ENCODE data around the gene CS. TPM values are rescaled to one million over a fixed set of nuclear protein-coding genes. Genes with fewer than 3 reads are reported as not detected.

Gene CS
- polyA plus RNA-seq, 1 experiment: 167 TPM

GRCh38 chr12:56257071-56257470, 43.1 kb downstream of the CS start:
- CTCF ChIA-PET: interaction anchor here (0.7 to 4.0 kb wide), 8 partner anchors 8 to 137 kb away, joined by 3 to 23 read pairs (median 4); partner anchors contain the start of genes COQ10A, RNF41 and SMARCC2
- DNase-seq (ENCODE audit: low read depth, low spot score): no peak
- no peak for TF ChIP-seq CTCF (IDR thresholded peaks at IDR 0.05; ENCODE audit: low read depth, low read length)
- POLR2A ChIA-PET: interaction anchor here (0.5 to 0.8 kb wide), 3 partner anchors 9 to 94 kb away, joined by 3 to 7 read pairs (median 3); partner anchors contain the start of gene COQ10A
- no peaks in the 10 kb centered on the region; the same call in 1 of the 2 replicates for H3K9me3 ChIP-seq (ENCODE audit: control insufficient read depth, insufficient read depth, low read length)
- peak overlapping the region; percentile 31 for H3K27ac ChIP-seq (ENCODE audit: low read depth, low read length)
- H3K4me3 ChIP-seq (ENCODE audit: low read depth, low read length): peak overlapping the region; percentile 77
- H3K27me3 ChIP-seq (ENCODE audit: control insufficient read depth, insufficient read depth, low read length): no peaks in the 10 kb centered on the region

GRCh38 chr12:56256326-56256960, 43.7 kb downstream of the CS start:
- CTCF ChIA-PET: interaction anchor here (0.7 to 4.0 kb wide), 6 partner anchors 9 to 137 kb away, joined by 3 to 23 read pairs (median 4); partner anchors contain the start of genes COQ10A and SMARCC2
- no peaks in the 10 kb centered on the region; the same call in 1 of the 2 replicates for H3K9me3 ChIP-seq (ENCODE audit: control insufficient read depth, insufficient read depth, low read length)
- no peak for DNase-seq (ENCODE audit: low read depth, low spot score)
- no peaks in the 10 kb centered on the region for H3K27me3 ChIP-seq (ENCODE audit: control insufficient read depth, insufficient read depth, low read length)
- peak overlapping the region; percentile 77 for H3K4me3 ChIP-seq (ENCODE audit: low read depth, low read length)
- H3K27ac ChIP-seq (ENCODE audit: low read depth, low read length): peak overlapping the region; percentile 31
- POLR2A ChIA-PET: interaction anchor here (0.5 to 0.8 kb wide), 4 partner anchors 10 to 94 kb away, joined by 3 to 7 read pairs (median 4); partner anchors contain the start of gene COQ10A
- TF ChIP-seq CTCF (IDR thresholded peaks at IDR 0.05; ENCODE audit: low read depth, low read length): peak; percentile 22; the same call in 1 of the 2 replicates

GRCh38 chr12:56255671-56256070, 44.5 kb downstream of the CS start:
- no peak overlapping the region for H3K27ac ChIP-seq (ENCODE audit: low read depth, low read length)
- CTCF ChIA-PET: interaction anchor here (1.4 to 4.0 kb wide), 2 partner anchors 11 to 33 kb away, joined by 4 to 23 read pairs; partner anchors contain the start of gene COQ10A
- no peak for TF ChIP-seq CTCF (IDR thresholded peaks at IDR 0.05; ENCODE audit: low read depth, low read length)

GRCh38 chr12:56253091-56253490, 47.0 kb downstream of the CS start:
- ChIA-PET POLR2A (no interaction called here), CTCF (interaction anchor here (0.9 kb wide), 1 partner anchor 30 kb away, joined by 3 read pairs; no protein-coding TSS in a partner anchor)
- no peak for TF ChIP-seq CTCF (IDR thresholded peaks at IDR 0.05; ENCODE audit: low read depth, low read length)
- H3K27me3 ChIP-seq (ENCODE audit: control insufficient read depth, insufficient read depth, low read length): no peaks in the 10 kb centered on the region
- H3K4me3 ChIP-seq (ENCODE audit: low read depth, low read length): no peak overlapping the region
- DNase-seq (ENCODE audit: low read depth, low spot score): no peak
- H3K9me3 ChIP-seq (ENCODE audit: control insufficient read depth, insufficient read depth, low read length): no peaks in the 10 kb centered on the region; the same call in 1 of the 2 replicates
- no peak overlapping the region for H3K27ac ChIP-seq (ENCODE audit: low read depth, low read length)

More at GRCh38 chr12:56255671-56256070, 44.5 kb downstream of the CS start:
- H3K9me3 ChIP-seq (ENCODE audit: control insufficient read depth, insufficient read depth, low read length): no peaks in the 10 kb centered on the region; the same call in 1 of the 2 replicates
- H3K27me3 ChIP-seq (ENCODE audit: control insufficient read depth, insufficient read depth, low read length): no peaks in the 10 kb centered on the region
- POLR2A ChIA-PET: no interaction called here
- H3K4me3 ChIP-seq (ENCODE audit: low read depth, low read length): no peak overlapping the region
- no peak for DNase-seq (ENCODE audit: low read depth, low spot score)

GRCh38 chr12:56252649-56253048, 47.5 kb downstream of the CS start:
- ChIA-PET POLR2A (no interaction called here), CTCF (interaction anchor here (0.9 kb wide), 1 partner anchor 30 kb away, joined by 3 read pairs; no protein-coding TSS in a partner anchor)
- no peak for DNase-seq (ENCODE audit: low read depth, low spot score)
- H3K9me3 ChIP-seq (ENCODE audit: control insufficient read depth, insufficient read depth, low read length): no peaks in the 10 kb centered on the region; the same call in 1 of the 2 replicates
- no peak for TF ChIP-seq CTCF (IDR thresholded peaks at IDR 0.05; ENCODE audit: low read depth, low read length)
- no peaks in the 10 kb centered on the region for H3K27me3 ChIP-seq (ENCODE audit: control insufficient read depth, insufficient read depth, low read length)
- H3K4me3 ChIP-seq (ENCODE audit: low read depth, low read length): no peak overlapping the region
- H3K27ac ChIP-seq (ENCODE audit: low read depth, low read length): no peak overlapping the region
